ENCODE measurements around the gene SMG6. TPM values are rescaled to one million over a fixed set of nuclear protein-coding genes. Genes with fewer than 3 reads are reported as not detected.

Gene SMG6
- total and polyA plus RNA-seq, 2 donors (not counting 3 experiments of a cell fraction or from before 2014, with no cell fraction given), result 40.1 to 42.2 TPM

- no peak overlapping the region for H3K9ac ChIP-seq (replicated peaks; ENCODE audit: extremely low read depth, insufficient read depth, low read length)
Observed at GRCh38 chr17:2064520-2064971, 239.0 kb downstream of the SMG6 start.

More at GRCh38 chr17:2064520-2064971, 239.0 kb downstream of the SMG6 start:
- H3K27ac ChIP-seq (ENCODE audit: insufficient read depth, low read depth, low read length), result peak overlapping the region; percentile 78
- no peaks in the 10 kb centered on the region for H4K20me1 ChIP-seq (replicated peaks; ENCODE audit: control insufficient read depth, extremely low read depth, insufficient read depth, low read length)
- H3K79me2 ChIP-seq (ENCODE audit: control insufficient read depth, insufficient read depth, low read length), result peaks cover 8% of the 10 kb centered on the region
- intact Hi-C loops (cut with micrococcal nuclease), result no loop called here
- H3K27me3 ChIP-seq (ENCODE audit: control insufficient read depth in 2 of 2, insufficient read depth in 2 of 2, low read length in 2 of 2), result no peaks in the 10 kb centered on the region
- H3K4me3 ChIP-seq (replicated peaks in 1 of 3; ENCODE audit: insufficient read depth in 1 of 3, low read depth in 1 of 3, low read length in 3 of 3), result no peak overlapping the region
- H3K9me1 ChIP-seq (replicated peaks; ENCODE audit: control insufficient read depth, extremely low read depth, insufficient read depth, low read length), result no peaks in the 10 kb centered on the region
- H3K9me3 ChIP-seq (replicated peaks; ENCODE audit: control insufficient read depth, insufficient read depth, low read length), result no peaks in the 10 kb centered on the region
- dilution Hi-C loops (cut with MboI; ENCODE audit: extremely low pct_ligation_motif_present, low sequenced_read_pairs), result no loop called here
- no peak overlapping the region for H2AFZ ChIP-seq (ENCODE audit: low read depth, low read length)
- ChIA-PET CTCF (interaction anchor here (0.9 to 17.2 kb wide), 7 partner anchors 9 to 217 kb away, joined by 3 to 455 read pairs (median 5); partner anchors contain the start of gene HIC1), POLR2A (no interaction called here)
- no TSS peak for BruUV-seq (replicated peaks)
- DNase-seq (ENCODE audit: low read depth, low spot score) (no peak), FAIRE-seq (no peak)
- TF ChIP-seq JUN (IDR thresholded peaks at IDR 0.05; ENCODE audit: borderline replicate concordance, insufficient read depth, insufficient read length, low read depth), result no peak
- TF ChIP-seq FOS (IDR thresholded peaks at IDR 0.05; ENCODE audit: borderline replicate concordance, insufficient read depth, low read length), result no peak
- TF ChIP-seq MAX (IDR thresholded peaks at IDR 0.05; ENCODE audit: insufficient read depth, insufficient read length), result no peak
- no peak for TF ChIP-seq POLR2A (IDR thresholded peaks at IDR 0.05; ENCODE audit: low read depth, low read length)
- TF ChIP-seq CTCF (IDR thresholded peaks at IDR 0.05; ENCODE audit: extremely low read depth in 1 of 2, insufficient read depth in 1 of 2, low read depth in 1 of 2, low read length in 2 of 2), result no peak
- TF ChIP-seq MYC (IDR thresholded peaks at IDR 0.05; ENCODE audit: low read depth, low read length), result no peak
- no peak for TF ChIP-seq EZH2 (IDR thresholded peaks at IDR 0.05; ENCODE audit: borderline replicate concordance, low read depth, low read length, severe bottlenecking)
- no peak for TF ChIP-seq GATA2 (IDR thresholded peaks at IDR 0.05; ENCODE audit: insufficient read depth, insufficient read length, low read depth, low read length)
- TF ChIP-seq POLR2AphosphoS5 (IDR thresholded peaks at IDR 0.05; ENCODE audit: insufficient read depth, low read depth, low read length), result no peak
- peaks cover 51% of the 10 kb centered on the region for H3K4me1 ChIP-seq (ENCODE audit: control insufficient read depth, extremely low read depth, insufficient read depth, low read length)
- H3K4me2 ChIP-seq (ENCODE audit: insufficient read depth, low read length), result no peak overlapping the region
- H3K36me3 ChIP-seq (ENCODE audit: control insufficient read depth in 2 of 2, extremely low read depth in 1 of 2, insufficient read depth in 2 of 2, low read length in 2 of 2), result peaks cover 0 to 13% of the 10 kb centered on the region in 2 experiments
